A673 (cell line): ENCODE results near the gene CIC.

ENCODE experiments used
- CTCF ChIP-seq: fragments of 300-800, 200-600 bp; sonication (generic); conservative IDR thresholded peaks from 2 replicates; pipeline ENCODE4 v1.5.1; 2017; ENCODE audit warnings: low read depth, mild to moderate bottlenecking, antibody characterized with exemption, low read length, moderate library complexity, mixed read lengths
- EZH2 ChIP-seq: fragments of 200-600 bp; sonication (generic); IDR thresholded peaks from 2 replicates; pipeline ENCODE4 v1.6.1; 2017; ENCODE audit warnings: borderline replicate concordance, low read depth, mild to moderate bottlenecking, mixed read lengths, antibody characterized with exemption, low read length; ENCODE audit not compliant: poor library complexity, severe bottlenecking

- TF ChIP-seq CTCF (no peak), EZH2 (no peak)
These were observed 16.5 kb downstream of the CIC start for GRCh38 chr19:42285541-42285941.
